Activated effector memory CD4-positive, alpha-beta T cell treated with anti-CD3 and anti-CD28 coated beads, Interleukin-2, amount 50 U/mL, for 16 hours (primary cell): ENCODE data around the gene MOV10.

Source experiments
- DNase-seq: peaks from one replicate; pipeline ENCODE4 v3.0.0-alpha.2; 2020

Gene MOV10

DNA sequence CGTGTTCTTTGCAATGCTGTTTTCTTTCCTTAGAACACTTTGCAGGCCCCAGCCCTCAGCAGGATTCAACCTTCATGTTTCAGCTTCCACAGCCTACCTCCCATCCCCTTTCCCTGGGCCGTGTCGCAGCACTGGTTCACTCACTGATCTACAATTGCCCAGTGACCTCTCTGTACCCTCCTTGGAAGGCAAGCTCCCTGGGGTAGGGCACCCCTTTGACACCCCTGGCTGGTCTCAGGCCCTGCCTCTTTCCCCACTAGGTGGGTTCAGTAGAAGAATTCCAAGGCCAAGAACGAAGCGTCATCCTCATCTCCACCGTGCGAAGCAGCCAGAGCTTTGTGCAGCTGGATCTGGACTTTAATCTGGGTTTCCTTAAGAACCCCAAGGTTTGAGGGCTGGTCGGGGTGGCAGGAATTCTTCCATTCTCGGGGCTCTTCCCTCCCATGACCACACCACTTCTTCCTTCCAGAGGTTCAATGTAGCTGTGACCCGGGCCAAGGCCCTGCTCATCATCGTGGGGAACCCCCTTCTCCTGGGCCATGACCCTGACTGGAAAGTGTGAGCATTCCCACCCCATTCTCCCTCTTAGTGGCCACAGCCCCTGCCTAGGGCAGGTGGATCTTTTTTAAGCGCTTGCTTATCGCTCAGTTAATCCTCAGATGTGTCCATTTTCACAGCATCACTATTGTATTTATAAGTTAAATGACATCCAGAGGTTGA lies 25.1 kb downstream of the MOV10 start:
- no peak for DNase-seq

GRCh38 chr1:112700290-112701226 lies 26.1 kb downstream of the MOV10 start:
- peak; percentile 85 for DNase-seq

DNA sequence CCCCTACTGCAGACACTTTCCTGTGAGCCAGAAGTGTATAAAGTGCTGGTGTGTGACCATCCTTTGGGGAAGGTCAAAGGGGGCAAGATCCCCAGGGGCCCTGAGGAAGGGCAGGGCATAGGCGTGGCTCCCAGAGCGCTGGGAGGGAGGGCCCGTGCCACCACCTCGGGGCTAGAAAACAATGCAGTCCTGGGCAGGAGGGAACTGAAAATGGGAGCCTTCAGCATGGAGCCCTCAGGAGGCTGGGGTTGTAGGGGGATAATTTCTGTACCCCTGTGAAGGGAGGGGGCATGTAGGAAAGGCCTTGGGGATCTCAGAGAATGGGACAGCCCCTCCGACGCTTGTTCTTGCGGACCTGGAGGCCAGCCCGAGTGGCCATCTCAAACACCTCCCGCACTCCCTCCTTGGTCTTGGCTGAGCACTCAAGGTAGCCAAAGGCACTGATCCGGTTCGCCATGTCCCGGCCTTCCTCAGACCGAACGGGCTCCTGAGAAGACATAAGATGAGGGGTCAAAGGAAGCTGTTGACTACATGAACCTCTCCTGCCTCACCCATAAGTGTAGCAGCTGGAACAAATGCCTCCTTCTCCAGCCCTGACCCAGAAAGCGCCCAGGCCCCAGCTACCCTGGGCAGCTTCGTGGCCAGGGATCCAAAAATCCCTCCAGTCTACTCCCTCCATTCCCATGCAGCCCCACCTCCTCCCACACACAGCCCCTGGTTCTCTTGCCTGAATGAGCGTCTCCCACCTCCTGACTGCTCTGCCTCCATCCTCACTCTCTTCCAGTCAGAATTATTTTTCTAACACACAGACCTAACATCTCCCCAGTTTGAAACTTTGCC lies 27.0 kb downstream of the MOV10 start:
- no peak for DNase-seq

GRCh38 chr1:112702067-112702395 lies 27.6 kb downstream of the MOV10 start:
- DNase-seq: no peak

GRCh38 chr1:112702420-112703261 lies 28.2 kb downstream of the MOV10 start:
- DNase-seq: no peak

DNA sequence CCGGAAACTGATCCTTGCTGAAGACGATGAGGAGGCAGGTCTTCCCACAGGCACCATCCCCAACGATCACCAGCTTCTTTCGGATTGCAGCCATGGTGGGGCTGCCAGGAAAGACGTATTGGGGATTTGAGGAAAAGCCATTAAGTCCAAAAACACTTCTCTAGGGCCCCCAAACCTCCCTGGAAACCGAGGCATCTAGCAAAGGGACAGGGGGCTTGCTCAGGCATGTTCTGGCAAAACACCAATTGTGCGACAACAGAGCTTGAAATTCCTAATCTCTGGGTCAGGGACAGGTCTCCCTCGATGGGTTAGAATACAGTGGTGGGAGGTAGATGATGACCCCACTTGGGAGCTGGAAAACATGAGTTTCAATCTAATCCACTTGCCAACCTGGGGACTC lies 29.2 kb downstream of the MOV10 start:
- DNase-seq: no peak

DNA sequence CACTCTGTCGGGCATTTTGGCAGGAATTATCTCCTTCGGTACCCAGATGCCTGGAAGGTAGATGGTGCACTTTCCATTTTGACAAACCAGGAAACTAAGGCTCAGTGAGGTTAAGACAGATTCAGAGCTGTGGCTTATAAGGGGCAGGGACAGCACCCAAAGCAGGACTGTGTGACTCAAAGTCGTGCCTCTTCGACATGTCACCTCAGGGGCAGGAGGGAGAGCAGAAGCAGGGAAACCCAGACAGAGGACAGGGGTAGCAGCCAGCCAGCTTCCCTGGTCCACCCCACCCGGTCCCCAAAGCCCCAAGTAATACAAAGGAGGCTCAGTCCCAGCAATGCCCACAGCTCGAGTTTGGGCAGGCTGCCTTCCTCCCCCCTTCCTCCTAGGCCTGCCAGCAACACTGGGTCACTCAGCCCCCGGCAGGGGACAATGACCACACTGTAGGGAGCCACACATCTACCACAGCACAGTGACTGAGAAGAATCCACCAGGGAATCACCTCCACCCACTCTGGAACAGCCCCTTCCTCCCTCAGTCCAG lies 30.0 kb downstream of the MOV10 start:
- no peak for DNase-seq

DNA sequence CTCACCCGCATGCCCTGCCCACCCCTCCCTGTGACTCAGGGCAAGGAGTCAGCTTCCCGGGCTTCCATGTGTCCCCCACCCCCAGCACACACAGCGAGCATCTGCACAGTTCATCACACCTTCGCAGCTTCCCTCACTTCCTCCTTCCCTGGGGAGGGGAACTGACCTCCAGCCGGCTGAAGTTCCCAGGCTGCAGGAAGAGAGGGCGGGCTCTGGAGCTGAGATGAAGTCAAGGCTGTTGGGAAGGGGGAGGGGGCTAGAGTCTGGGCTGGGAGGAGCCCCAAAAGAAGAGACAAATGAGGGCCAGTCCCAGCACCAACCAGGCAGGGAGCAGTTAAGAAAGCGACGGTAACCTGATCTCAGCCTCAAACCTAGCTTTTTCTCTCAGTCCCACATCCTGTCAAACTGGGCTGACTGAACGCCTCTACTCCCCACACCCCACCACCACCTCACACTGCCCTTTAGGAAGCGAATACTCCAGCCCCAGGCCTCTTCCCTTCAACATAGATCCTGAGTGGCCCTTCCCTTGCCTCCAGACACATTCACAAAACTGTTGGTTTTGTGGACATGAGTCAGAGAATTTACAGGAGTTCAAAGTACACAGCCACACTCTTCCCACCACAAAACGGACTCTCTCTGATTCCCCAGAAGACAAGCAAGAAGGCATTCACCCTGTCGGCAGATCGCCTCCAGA lies 30.6 kb downstream of the MOV10 start:
- DNase-seq: peak; percentile 76

- peak; percentile 81 for DNase-seq
These were observed 32.2 kb downstream of the MOV10 start, which contains the start of gene RHOC for GRCh38 chr1:112706505-112707220. Gene RHOC (minus strand): TSS chr1:112707127. CDS start chr1:112703799, 3,328 bp downstream.

DNA sequence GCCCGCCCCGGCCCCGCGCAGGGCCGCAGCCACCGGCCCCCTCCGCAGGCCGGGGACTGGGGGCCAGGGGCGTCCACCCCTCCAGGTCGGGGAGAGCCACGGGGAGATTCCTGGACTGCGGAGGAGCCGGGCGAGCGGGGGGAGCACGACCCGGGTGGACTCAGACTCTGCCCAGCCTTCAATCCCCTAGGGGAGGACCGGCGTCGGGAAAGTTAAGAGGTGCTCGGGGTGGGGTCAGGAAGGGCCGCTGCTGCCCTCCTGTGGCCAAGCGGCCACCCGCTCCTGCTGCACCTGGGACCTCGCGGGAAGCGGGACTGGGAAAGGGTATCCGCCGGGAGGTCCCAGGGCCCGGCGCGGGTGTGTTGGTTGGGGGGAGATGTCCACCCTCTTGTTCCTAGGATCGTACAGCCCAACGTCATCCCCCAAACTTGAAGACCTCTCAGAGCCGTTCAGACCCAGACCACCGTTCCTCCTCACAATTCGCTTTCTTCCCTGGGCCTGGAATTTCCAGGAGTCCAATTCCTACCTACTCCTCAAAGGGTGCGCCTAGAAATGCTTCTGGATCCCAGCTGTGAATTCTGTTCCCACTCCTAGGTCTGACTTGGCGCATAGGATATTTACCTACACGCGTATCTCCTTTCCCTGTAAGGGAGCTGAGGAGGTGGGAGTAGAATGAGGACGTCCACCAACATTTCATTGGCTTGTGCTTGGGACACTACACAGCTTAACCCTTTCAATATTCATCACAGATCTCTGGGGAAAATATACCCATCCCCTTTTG lies 33.0 kb downstream of the MOV10 start:
- peak; percentile 85 for DNase-seq

GRCh38 chr1:112708002-112708448 lies 33.6 kb downstream of the MOV10 start:
- no peak for DNase-seq

- DNase-seq: no peak
These were observed 34.0 kb downstream of the MOV10 start for GRCh38 chr1:112708489-112708888.

DNA sequence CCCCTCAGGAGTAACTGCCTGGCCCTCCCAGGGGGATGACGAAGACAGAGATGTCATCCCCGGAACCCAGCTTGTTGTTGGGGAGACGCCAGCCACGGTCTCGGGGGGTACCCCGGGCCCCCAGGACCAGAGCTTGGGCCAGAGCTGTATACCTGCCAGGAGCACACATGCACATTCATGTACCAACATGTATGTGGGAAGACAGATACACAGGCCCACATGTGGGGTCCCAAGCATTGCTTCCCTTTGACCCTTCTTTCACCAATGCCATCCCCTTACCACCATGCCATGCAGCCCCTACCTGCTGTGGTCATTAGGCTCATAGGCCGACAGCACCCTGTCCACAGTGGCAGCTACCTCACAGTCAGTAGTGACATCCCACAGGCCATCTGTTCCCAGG lies 35.7 kb downstream of the MOV10 start:
- DNase-seq: no peak

GRCh38 chr1:112710586-112710985 lies 36.1 kb downstream of the MOV10 start:
- DNase-seq: no peak

DNA sequence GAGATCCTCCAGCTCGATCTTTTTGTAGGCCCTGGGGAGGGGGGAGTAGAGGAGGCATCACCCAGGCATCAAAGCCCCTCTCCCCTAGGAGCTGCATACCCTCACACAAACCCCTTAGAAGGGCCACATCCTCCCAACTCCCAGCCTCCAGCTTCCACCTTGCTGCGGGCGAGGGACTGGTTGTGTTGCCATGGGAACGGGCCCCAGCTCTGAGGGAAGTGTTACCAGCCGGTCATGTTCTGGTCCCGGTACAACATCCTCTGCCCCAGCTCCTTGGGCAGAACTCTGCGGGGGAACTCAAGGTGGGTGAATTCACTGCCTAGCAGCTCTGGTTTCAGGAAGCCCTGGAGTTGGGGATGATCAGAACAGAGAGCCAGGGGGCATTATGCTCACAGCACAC lies 36.6 kb downstream of the MOV10 start:
- DNase-seq: no peak

- DNase-seq: no peak
These were observed 37.2 kb downstream of the MOV10 start for GRCh38 chr1:112711670-112712069.

- DNase-seq: no peak
These were observed 37.7 kb downstream of the MOV10 start for GRCh38 chr1:112712191-112712590.

GRCh38 chr1:112712701-112713128 lies 38.3 kb downstream of the MOV10 start:
- no peak for DNase-seq

GRCh38 chr1:112713466-112714312 lies 39.2 kb downstream of the MOV10 start:
- DNase-seq: no peak
